22Rv1 (cell line): ENCODE data around the gene DPP8.

ENCODE experiments used
- ZFX ChIP-seq: fragments of 450-650 bp; IDR thresholded peaks from 2 replicates; pipeline ENCODE4 v1.6.1; 2017; ENCODE audit warnings: antibody characterized with exemption, borderline replicate concordance
- TF ChIP-seq, protein P1 (sequence below): fragments of 450-650 bp; IDR thresholded peaks from 2 replicates; pipeline ENCODE4 v1.5.1; 2017; ENCODE audit warnings: mild to moderate bottlenecking

DNA sequence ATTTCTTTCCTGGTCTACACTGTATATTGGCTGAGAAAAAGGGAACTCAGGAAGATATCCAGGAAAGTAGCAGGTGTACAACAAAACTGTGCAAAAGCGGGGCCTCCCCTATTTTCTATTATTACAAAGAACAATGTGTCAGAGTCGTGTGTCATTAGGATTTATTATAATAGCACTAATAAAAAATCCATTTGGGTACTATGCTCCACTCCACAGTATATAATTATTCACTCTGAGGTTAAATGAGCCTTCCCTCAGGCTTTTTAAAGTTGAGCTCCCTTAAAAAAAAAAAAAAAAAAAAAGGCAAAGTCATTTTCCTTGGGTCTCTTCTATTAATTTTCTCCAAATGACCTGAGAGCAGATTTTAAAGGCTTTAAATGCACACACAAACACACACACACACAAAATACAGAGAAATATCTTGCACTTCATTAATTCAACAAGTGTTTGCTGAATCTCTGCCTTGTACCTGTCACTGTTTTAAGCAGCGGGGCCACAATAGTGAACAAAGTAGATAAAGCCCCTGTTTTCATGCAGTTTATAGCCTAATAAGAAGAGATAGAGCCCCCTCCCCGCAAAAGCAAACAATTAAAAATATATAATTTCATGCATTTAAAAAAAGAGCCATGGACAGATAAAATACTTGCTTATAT lies 1.3 kb upstream of the DPP8 start:
- TF ChIP-seq, protein P1, sequence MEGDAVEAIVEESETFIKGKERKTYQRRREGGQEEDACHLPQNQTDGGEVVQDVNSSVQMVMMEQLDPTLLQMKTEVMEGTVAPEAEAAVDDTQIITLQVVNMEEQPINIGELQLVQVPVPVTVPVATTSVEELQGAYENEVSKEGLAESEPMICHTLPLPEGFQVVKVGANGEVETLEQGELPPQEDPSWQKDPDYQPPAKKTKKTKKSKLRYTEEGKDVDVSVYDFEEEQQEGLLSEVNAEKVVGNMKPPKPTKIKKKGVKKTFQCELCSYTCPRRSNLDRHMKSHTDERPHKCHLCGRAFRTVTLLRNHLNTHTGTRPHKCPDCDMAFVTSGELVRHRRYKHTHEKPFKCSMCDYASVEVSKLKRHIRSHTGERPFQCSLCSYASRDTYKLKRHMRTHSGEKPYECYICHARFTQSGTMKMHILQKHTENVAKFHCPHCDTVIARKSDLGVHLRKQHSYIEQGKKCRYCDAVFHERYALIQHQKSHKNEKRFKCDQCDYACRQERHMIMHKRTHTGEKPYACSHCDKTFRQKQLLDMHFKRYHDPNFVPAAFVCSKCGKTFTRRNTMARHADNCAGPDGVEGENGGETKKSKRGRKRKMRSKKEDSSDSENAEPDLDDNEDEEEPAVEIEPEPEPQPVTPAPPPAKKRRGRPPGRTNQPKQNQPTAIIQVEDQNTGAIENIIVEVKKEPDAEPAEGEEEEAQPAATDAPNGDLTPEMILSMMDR: no peak
- TF ChIP-seq ZFX: no peak
